GM19467 (cell line): ENCODE results near the gene MLLT3.

Experiments used
- ATAC-seq: cut with Tn5 transposase; IDR thresholded peaks from one replicate; pipeline ENCODE4 v1.9.1; 2021; ENCODE audit warnings: mild to moderate bottlenecking, moderate library complexity; ENCODE audit not compliant: unreplicated experiment

The MLLT3 gene

DNA sequence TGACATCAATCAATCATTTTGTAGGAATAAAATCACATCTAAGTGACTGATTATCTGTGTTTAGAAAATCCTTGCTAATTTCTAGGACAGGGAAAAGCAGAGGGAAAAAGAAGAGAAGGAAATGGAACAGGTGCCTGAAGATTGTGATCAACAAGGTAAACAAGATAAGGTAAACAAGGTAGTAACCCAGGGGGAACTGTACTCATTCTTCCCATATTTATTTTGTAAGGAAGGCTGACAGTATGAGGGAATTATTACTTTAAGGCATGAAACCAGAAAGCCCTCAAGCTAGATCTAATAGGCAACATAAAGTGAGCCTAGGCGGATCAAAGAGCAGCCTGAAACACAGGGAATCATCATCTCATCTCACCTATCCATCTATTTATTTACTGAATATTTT is 231.1 kb downstream of the MLLT3 start:
- ATAC-seq, result no peak

DNA sequence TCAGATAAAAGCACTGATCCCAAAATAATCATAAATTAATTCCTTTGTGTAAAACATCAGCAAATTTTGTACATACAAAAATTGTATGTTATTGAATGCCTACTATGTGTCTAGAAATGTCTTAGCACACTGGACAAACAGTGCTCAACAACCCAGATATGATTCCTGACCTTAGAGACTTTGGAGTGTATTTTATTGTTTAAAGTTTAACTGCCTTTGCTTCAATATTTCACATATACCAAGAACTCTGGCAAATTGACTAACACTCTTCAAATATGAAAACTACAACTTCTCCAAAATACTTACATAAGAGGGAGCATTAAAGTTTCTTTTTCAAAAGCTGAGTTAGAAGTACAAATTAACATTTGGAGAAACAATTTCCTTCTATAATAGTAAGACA is 231.9 kb downstream of the MLLT3 start:
- no peak for ATAC-seq

DNA sequence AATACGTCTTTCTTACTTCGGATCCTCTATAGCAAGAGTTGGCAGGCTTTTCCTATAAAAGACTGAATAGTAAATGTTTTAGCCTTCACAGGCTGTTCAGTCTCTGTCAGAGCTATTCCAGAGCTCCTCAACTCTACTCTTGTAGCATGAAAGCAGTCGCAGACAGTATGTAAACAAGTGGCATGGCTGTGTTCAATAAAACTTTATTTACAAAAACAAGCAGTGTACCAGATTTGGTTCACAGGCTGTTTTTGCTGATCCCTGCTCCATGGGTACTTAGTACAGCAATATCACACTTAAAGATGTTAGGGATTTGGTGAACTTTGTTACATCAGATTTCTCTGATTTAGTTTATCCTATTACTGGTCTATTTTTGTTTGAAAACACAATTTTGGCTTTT is 235.2 kb downstream of the MLLT3 start:
- ATAC-seq, result no peak

DNA sequence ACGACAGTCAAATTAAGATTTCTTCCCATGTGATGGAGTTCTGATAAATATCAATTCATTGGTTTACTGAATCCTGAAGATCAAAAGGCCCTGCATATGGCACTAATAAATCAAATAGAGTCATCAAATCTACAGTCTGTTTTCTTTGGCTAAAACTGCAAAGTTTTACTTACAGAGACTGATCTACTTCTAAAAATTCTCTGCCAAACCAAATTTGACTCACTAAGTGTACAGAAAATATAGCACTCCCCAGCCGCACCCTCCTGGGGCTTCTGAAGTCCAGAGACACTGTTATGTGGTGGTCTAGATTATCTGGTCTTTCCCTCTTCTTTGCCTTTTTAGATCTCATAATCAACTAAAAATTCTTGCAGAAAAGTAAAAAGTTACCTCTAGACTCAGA is 237.7 kb downstream of the MLLT3 start:
- ATAC-seq, result no peak

DNA sequence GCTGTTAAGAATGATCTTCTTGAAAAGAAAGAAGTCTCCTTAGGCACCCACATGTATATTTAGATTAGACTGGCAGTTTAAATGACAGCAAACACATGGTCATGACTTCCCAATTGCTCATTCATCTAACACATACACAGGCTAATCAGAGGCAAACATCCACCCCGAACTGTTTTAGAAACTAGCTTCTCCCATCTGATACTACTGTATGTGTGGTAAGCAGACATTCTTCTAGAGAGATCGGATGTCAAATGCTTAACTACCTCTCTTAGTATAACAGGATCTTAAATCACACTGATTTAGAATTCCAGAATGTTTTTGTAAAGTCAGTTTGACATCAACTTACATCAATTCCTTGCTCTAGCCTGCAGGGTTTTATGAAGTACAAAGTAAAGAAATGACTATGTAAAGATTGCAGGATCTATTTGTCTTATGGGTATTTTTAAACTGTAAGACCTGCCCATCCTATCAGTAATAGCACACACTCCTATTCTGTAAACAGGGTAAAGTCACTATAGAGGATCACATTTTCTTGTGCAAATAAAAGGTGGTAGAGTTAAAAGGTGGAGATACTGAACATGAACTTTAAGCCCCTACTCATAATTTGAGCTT is 239.7 kb downstream of the MLLT3 start:
- ATAC-seq, result no peak

DNA sequence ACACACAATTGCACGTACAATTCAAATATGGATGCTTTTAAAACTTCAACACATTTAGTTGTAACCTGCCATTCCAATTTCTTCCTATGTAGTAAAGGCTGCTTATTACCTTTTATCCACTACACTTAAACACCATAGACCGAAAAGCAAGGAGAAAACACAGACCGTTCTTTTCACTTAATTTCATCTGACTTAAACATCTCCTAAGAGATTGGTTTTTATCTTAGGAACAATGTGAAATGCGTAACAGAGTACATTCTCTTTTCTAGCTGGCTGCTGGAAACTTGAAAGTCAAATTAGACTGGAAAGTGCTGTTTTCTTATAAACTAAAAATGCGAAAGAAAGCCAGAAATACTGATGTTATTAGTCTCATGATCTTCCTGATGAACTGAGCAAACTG is 241.8 kb downstream of the MLLT3 start:
- no peak for ATAC-seq

DNA sequence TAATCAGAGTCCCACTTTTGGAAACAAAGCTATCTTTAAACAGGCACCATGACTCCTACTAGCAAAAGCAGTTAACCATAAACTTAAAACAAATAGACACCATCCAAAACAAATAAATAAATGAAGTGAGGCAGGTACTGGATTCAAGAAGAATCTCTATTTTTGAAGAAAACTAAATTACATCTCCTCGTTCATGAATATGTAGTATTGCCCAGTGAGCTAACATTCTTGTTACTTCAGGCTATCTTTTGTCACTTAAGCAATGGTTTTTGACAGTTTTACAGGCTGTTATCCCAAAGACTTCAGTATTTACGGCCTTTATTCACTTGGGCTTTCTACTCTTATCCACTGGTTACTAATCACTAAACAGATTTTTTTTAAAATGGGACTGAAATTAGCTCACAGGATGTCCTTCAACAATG is 242.5 kb downstream of the MLLT3 start:
- ATAC-seq, result no peak

DNA sequence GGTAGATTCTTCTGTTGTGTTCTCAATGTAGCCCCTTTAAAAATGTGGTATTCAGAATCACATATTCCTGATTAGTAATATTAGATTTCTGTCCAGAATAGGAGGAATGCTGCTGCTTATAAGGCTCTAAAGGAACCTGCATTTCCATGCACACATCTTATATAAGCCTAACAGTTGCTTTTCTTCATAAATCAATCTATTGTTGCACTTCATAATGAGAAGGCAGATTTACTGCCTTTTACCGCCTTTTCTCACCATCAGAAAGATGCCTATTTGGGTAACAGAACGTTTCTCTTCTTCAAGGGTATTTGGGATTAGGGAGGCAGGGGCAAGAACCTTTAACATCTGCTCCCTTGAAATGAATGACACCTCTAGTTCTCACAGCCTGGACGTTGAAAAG is 243.4 kb downstream of the MLLT3 start:
- ATAC-seq, result no peak

DNA sequence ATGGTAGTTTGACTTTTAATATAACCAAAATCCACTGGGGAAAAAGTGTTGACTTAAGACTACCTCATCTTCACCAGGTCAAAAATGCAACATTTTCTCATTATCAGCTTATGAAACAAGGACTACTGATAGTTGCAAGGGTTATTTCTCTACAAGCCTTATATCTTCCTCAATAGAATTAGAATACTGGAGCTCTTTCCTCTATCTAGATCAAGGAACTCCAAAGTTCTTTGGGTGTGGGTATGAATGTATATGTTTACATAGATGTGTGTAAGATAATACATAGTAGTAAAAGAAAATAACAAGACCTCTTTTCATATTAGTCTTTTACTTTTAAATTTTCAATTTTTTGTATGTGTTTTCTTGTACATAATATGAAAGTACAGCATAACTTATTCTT is 244.5 kb downstream of the MLLT3 start:
- no peak for ATAC-seq

DNA sequence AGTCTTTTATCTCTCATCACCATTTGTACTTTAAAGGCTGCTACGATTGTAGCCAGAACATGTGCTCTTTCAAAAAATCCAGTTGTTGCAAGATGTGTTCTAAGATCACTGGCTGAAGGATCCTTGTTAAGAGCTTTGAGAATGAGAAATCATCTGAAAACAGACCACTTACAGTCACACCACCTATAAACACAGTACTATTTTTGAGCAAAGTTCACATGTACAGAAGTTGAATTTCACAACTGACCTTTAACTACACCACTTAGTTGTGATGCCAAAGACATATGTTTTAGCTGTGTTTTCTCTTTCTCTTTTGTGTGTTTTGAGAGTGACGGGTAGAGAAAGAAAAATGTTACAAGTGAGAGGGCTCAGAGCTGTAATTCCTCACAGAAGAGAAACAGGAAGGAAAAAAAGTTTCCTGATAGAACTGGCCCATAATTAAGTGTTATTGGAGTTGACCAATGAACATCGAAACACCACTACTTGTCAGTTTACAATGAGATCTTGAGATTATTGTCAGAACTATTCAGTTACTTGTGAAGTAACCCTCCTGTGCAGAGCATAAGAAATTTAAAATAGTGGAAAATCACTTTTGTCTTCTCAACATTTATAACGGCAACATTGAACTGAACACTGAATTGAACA is 245.4 kb downstream of the MLLT3 start:
- no peak for ATAC-seq

DNA sequence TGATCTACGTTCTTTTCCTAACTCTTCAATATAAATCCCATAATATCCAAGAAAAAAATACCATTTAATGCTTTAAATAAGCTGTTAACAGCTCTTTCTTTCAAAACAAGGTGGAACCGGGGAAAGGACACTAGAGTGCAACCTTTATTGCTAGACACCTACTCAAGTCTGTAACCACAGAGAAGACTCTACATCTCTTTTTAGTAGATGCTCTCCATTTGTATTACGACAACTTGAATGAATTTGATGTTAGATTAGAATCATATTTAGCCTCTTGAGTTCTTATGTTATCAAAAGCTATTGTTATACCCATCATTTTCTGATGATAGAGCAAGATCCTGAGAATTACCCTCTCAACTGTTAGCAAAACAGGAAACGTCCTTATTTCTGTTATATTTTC is 246.3 kb downstream of the MLLT3 start:
- ATAC-seq, result no peak

DNA sequence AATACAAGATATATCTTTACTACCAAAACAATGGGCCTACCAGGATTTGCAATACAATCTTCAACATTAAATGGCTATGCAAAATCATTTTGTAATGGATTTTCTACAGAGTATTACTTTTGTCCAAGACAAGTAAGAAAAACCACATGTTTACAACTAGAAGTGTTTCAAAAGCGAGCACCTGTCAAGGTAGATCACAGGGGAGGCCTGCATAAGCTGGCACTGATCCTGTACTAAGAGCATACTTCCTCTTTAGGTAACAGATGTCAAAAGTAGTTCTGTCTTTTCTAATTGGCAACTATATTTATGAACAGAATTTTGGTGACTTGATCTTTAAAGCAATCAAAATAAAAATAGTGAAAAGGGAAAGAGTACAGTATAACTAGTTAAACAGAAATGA is 249.0 kb downstream of the MLLT3 start:
- ATAC-seq, result no peak

DNA sequence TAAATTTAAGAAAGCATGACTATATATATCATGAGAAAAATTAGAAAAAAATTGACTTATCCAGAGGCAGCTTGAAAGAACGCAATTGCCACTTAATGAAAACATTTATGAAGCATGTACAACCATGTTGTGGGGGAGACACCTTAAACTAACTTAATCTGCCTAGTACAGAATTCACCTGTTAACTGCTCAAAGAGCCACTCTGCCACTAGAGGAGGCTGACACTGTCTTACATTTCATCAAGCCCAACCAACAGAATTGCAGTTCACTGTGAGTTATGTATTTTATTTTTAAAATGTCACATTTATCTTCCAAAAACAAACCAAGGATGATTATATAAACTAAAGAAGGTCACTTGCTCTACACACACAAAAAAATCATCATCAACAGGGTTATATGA is 252.9 kb downstream of the MLLT3 start:
- no peak for ATAC-seq

DNA sequence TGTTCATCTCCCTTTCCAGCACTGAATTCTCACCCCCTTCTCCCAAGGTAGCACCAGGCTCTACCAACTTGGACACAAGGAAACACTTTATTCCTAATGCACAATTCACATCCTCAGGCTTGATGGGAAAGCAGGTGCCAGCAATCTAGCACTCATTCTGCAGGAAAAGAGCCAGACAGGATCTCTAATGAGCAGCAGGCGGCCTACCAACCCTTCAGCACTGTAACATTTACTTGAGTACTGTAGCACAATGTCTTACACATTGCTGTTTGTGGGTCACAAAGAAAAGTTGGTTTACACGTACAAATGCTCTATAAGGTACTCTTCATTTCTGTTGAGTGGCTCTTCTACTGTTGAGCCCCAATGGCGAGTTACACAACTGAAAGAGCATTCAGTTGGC is 254.4 kb downstream of the MLLT3 start:
- ATAC-seq, result no peak

DNA sequence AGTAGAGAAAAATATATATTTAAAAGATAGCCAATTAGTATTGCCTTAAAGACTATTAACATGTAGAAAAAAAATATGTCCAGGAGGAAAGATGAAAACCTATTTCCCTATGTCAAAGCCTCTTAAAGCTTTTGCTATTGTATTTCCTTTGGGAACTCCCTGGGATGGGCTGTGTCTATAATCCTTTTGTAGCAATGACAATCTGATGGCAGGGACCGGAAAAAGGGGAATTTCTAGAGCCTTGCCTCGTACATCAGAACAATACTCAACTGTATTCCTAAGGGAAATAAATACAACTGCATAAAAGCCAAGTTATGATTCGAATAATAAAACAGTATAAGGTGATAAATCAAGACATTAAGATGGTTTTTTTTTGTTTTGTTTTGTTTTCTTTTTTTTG is 257.3 kb downstream of the MLLT3 start:
- ATAC-seq, result no peak

DNA sequence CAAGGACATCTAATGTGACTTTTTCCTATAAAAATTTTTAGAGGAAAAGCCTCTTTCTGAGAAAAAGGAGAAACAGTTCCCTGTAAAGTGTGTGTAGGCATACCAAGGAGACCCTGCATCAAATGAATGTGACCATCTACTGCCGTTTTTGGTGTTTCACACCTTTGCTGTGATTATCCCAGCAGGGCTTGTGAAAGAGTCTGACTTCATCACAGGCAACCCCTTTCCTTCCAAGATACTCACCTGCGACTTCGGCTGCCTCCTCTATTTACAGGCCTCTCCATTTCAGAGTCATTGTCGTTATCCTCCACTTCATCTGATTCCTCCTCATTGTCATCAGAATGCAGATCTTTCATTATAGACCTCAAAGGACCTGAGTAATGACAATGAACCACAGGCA is 259.1 kb downstream of the MLLT3 start:
- ATAC-seq, result no peak

DNA sequence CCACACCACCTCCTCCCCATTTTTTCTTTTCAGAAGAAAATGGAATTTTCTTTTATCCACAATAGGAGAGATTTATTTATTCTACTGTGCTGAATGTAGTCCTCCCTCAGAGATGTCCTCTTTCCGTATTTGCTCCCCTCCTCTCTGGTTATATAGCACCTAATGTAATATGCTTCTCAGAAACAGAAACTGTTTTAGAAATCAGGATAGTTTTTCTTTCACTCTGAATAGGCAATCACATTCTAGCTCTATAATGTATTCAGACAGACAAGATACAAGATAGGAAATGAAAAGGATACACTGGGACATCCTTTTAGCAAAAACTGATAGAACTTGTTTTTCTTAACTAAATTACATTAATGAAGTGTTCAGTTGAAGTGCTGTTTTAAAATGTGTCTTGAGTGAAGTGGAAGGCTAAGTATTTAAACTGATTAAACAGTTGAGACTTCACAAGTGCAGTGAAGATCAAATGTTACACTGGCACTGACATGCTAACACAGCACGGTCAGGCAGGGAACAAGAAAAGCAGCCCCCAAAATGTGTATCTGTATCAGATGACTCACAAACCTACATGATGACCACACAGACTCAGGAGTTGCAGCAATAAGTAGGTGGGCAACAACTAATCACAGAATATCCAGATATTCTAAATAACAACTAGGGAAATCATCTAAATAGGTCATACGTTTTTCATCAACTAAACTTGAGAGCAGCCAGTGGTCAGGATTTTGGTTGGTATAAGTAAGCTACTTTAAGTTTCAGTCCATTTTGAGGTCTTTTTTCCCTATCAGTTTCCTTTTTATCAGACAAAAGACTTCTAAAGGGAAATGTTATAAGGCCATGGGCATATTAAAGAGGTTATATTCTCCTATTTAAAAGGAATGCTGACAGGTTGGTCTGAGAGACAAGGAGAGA is 260.4 kb downstream of the MLLT3 start:
- ATAC-seq, result peak; percentile 72

DNA sequence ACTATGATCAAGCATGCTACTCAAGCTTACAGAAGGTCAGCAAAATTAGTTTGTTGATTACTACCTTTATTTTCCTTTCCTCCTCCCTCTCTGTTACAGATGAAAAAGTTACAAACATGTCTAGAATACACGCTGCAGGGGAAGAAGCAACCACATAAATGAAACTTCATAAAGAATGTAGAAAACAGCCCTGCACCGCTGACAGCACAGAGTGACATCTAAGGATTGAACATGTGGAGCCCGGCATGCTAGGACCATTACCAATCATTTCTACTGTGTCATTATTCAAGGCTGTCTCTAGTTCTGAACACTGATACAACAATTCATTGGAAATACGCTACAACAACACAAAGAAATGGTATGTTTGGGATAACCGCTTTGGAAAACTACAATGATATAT is 261.1 kb downstream of the MLLT3 start:
- no peak for ATAC-seq

DNA sequence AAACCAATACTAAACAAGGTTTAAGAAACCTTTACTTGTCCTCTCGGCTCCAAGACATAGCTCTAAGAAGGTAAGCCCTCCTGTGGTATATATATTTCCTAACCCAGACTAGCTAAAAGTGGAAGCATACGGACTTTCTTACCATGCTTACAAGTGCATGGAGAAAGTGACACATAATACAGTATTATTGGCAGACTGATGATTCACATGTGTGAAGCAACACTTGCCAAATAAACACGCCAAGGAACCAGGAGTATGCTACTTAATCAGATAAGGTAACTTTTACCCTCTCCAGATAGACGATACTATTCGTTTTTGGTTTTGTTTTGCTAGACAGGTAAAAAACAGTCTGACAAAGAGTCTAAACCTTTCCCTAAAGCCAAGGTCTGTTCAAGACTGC is 264.1 kb downstream of the MLLT3 start:
- no peak for ATAC-seq

DNA sequence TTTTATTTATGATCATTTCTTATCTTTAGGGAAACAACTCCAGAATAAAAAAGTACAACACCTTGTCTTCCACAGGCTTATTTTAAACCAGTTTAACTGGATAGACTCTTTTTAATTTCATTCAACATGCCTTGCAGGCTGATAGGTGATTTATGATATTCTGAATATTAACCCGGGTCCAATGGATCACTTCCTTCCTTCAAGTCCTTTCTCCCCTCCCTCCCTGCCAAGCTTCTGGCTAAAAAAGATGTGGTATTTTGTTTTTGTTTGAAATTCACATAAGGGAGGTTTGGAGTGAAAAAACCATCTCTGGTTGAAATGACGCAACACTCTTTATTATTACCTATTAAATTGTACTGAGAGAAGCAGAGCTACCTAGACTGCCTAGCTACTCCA is 265.3 kb downstream of the MLLT3 start:
- ATAC-seq, result no peak

DNA sequence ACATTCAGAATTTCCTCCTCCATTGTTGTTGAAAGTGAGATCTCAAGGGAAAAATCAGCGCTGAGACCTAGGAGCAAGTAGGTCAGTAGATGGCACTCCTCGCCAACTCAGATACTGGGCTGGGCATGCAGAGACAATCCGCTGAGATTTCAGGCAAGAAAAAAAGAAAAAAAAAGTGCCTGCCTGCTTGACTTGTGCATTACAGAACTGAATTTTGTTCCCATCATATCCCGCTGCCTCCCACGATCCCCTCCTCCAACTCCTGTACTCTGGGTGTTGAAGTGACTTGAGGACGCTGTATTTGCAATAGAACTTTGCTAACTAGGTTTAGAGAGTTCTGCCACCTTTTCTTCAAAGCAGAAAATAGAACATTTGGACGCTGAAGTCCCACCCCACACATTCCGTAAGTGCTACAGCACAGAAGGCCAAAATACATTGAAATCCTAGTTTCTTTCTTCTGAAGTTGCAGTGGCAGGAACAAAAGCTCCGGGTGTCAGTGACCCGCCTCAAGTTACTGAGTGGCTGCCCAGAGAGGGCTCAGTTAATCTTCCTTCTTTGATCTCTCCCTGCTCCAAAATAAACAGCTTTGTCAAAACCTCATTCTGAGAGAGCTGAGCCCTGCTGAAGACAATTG is 265.8 kb downstream of the MLLT3 start:
- ATAC-seq, result no peak

DNA sequence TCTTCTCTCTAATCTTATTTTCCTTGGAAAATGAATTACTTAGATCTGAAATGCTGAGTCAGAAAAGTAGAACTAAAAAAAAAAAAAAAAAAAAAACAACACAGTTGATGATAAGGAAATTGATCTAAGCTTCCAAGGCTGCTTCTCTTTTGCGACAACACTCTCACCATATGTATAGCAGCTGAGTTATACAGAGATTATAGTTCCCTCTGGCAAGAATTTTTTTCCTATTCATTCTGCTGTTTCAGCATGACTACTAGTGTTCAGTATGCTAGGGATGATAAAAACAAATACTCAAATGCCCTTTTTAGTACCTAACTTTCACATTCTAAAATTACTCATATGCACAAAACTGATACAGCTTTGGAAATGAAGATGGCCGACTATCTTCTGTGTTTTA is 267.3 kb downstream of the MLLT3 start:
- ATAC-seq, result no peak
